ENCODE measurements around the gene SGPP1.

DNA sequence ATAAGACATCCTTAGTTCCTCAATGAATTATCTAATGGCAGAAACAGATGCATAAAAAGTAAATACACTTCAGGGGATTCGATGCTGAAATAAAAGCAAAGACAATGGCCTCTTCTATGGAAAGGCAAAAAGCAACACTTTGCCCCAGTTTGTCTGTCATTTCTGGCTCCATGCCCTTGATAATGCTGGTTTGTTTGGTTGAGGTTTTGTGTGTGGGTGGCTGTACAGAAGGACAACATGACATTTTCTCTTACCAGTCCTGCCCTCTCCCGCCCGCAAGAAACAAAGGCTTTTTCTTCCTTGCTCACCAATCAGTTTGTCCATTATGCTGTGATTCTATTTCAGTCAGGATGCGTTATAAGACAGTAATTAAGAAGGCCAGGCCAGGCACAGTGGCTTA, 68.1 kb downstream of the SGPP1 start:
- TF ChIP-seq, protein P1, sequence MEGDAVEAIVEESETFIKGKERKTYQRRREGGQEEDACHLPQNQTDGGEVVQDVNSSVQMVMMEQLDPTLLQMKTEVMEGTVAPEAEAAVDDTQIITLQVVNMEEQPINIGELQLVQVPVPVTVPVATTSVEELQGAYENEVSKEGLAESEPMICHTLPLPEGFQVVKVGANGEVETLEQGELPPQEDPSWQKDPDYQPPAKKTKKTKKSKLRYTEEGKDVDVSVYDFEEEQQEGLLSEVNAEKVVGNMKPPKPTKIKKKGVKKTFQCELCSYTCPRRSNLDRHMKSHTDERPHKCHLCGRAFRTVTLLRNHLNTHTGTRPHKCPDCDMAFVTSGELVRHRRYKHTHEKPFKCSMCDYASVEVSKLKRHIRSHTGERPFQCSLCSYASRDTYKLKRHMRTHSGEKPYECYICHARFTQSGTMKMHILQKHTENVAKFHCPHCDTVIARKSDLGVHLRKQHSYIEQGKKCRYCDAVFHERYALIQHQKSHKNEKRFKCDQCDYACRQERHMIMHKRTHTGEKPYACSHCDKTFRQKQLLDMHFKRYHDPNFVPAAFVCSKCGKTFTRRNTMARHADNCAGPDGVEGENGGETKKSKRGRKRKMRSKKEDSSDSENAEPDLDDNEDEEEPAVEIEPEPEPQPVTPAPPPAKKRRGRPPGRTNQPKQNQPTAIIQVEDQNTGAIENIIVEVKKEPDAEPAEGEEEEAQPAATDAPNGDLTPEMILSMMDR (IDR thresholded peaks at IDR 0.05): no peak
- no peak for TF ChIP-seq POLR2A (IDR thresholded peaks at IDR 0.05; ENCODE audit: low read depth)

Measured in esophagus muscularis mucosa (tissue), 3 donors.